Frontal cortex (tissue), 4 donors: ENCODE results near the gene TMEM272. TPM values are rescaled to one million over a fixed set of nuclear protein-coding genes. Genes with fewer than 3 reads are reported as not detected.
A peak's percentile ranks its signal among the peaks of the same experiment; 100 is the strongest.

Source experiments
- DNase-seq, 2 donors: peaks; one replicate each; pipeline ENCODE4 v3.0.0; 2012; ENCODE audit warnings: low spot score in 2 of 2
- FAIRE-seq: peaks from 2 replicates; lab custom pipeline; 2012; peaks lifted over from hg19 to GRCh38; lab: Jason Lieb, UNC
- total RNA-seq: library from RNA; depleted of rRNA; stranded (reverse); fragments of >200 nt; gene quantifications from one replicate; pipeline ENCODE4 v1.2.3, GENCODE V29; 2014
- donor health status: control.
- donor health status: control.
- donor health status: control.

Gene TMEM272
- total RNA-seq, 1 donor from 2014 or later = 1.6 TPM

DNA sequence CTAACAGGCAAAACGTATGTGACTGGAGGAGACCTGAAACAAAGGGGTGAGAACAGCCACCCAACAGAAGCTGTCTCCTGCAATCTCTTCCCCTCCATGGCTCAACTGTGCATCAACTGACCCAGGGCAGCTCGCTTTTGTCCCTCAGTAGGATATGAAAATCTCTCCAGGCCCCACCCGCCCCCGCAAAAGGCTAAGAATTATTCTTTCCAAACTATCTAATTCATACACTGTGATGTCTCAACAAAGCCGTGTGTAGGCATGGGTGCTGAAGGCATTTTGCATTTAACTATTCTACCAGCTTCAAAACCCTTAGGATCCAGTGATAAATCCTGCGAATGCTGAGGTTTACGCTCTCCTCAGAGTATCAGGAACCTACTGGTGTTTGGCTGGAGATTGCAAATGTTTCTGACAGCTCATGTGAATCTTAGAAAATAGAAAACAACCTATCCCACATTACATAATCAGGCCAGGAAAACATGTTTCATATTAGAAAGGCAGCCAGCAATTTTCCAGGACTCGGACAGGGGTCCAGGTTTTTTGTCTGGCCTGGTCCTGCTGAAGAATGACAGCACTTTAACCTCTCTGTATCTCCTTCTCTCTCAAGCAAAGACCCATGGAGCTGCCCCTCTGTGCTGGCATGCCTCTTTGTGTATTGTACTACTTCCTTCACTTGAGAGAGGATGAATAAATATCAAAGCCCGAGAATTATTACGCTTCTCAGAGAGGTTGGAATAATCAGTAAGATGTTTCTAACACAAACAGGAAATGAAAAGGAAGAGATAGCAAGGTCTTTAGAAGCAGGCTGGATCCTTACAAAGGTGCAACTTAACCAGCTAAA, 58.3 kb downstream of the TMEM272 start:
- DNase-seq (no peak), FAIRE-seq (no peak)

DNA sequence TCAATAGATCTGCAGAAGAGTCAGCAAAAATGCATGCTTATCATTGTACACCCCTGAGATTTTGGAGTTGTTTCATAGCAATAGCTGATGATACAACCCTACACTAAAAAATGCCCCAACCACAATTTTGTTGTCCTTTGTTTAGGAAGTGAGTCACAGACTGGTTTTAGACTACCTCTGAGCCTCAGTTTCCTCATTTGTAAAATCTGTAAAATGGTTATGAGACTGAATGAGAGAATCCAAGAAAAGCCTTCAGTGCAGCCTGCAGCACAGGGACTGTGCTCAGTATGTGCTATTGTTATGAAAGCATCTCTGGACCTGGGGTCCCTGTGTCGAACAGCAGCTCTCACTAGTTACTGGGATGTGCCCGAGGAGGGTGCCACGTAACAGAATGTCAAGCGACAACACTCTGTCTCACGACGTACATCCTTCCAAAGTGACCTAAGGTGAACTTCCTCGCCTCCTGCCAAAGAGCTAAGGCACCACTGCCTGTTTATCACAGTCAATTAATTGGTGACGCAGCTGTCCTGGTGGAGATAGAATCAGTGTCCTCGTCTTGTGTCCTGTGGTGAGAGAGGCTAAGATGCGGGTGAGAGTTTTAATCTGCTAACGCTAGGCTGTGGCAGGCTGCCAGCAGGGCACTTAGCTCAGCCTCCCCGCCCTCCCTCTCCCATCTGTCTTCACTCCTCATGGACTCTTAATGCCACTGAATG, 59.1 kb downstream of the TMEM272 start:
- FAIRE-seq = no peak
- DNase-seq = peak in 1 of 2 donors; percentile 34

GRCh38 chr13:51784097-51784496, 60.9 kb downstream of the TMEM272 start:
- FAIRE-seq (no peak), DNase-seq (no peak)

- no peak for FAIRE-seq
- no peak for DNase-seq
These were observed 61.4 kb downstream of the TMEM272 start for GRCh38 chr13:51783428-51784094.

DNA sequence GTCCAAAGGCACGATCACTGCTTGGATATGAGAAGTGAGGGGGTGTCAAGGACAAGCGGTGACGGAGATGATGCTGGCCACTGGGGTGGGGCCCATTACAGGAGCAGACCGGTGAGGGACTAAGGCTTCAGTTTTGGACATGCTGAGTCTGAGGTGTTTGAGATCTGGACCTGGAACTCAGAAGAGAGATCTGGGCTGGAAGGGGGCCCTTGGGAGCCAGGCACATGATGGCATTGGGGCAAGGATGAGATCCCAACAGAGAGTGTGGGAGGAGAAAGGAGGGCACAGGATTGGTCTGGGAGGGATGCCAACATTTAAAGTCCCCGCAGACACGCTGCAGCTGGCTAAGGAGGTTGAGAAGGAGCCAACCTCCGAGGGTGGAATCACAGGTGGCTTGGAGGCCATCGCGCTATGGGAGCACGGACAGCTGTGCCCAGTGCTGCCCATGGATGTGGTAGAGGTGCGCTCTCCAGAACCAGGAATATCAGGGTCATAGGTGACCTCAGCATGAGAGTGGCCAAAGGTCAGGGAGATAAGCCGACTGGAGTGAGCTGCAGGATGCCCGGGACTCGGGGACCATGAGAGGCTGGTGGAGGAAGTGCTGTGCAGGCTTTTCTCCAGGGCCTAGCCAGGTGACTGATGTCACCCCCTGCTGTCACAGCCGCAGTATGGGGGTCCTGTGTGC, 62.8 kb downstream of the TMEM272 start:
- FAIRE-seq = no peak

DNA sequence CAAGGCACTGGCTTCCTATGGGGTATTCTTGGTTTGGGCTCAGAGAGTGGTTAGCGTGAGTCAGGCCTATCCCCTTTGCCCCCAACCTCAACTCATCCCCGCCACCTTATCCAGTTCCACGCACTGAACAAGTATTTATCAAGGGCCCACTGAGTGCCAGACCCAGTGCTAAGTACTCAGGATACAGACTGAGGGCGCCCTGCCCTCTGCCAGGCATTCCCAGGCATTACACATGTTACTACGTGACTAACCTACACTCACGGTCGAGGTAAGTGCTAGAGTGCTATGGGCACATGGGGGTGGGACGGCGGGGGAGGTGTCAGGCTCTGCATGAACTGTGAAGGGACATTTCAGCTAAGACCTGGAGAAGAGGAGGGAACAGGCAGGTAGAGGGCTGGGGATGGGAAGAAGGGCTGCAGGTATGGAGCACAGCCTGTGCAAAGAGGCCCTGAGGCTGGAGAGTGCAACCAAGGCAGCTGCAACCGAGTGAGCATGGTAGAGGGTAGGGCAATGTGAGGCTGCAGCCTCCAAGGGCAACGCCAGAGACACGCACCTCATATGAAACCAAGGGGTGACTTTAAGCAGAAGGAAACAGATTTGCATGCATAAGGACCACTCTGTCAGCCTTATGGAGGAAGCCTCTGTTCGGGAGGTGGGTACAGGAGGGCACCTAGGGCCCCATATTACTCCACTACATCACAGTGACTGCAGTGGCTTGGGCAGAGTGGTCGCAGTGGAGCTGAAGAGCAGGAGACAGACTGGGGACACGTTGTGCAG, 63.5 kb downstream of the TMEM272 start:
- DNase-seq = no peak
- no peak for FAIRE-seq

More for the DNA sequence above, 62.8 kb downstream of the TMEM272 start:
- DNase-seq = no peak

GRCh38 chr13:51780099-51780498, 64.9 kb downstream of the TMEM272 start:
- FAIRE-seq (no peak), DNase-seq (no peak)

GRCh38 chr13:51778392-51778791, 66.6 kb downstream of the TMEM272 start:
- FAIRE-seq (no peak), DNase-seq (no peak)

DNA sequence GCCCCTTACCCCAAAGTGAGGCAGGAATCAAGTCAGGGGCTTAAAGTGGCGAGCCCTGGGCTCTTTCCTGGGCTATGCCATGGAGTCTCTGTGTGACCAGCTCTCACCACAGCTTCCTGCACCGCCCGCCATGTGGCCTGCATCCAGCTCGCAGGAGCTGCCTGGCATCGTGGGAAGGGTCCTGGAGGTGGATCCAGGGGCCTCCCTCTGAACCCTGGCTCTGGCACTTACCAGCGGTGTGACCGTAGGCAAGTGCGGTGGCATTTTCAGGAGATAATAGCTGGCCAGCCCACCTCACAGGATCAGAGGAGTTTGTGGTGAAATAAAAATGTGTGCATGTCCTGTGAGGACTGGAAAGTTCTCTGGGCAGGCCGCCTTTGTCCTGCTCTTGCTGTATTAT, 67.1 kb downstream of the TMEM272 start:
- FAIRE-seq = no peak
- DNase-seq = no peak

DNA sequence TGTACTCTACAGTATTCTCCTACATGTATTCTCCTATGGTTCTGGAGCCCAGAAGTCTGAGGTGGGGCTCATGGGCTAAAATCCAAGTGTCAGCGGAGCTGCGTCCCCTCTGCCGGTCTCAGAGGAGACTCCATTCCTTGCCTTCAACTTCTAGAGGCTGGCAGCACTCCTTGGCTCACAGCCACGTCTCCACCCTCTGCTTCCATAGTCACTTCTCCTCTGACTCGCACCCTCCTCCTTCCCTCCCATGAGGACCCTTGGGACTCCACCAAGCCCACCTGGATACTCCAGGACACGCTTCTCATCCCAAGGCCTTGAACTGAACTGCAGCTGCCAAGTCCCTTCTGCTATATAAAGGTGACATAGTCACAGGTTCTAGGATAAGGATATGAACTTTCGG, 68.8 kb downstream of the TMEM272 start:
- DNase-seq (no peak), FAIRE-seq (no peak)

- no peak for DNase-seq
- no peak for FAIRE-seq
These were observed 71.5 kb downstream of the TMEM272 start for GRCh38 chr13:51773515-51773914.

DNA sequence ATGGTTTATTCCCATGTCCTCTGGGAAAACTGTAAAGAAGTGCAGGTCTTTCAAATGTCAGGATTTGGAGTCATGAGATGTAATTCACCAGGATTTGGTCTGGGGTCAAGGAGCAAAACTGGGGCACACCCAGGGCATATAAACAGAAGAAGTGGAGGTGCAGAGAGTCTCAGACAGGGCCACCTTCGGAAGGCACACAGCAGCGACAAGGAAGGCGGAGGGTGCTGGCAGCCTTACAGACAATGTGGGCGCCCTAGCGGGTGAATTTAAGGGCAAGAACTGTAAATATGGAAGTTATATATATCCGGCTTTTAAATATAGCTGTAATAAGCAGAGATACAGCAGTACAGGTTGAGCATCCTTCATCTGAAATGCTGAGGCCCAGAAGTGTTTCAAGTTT, 72.2 kb downstream of the TMEM272 start:
- DNase-seq (no peak), FAIRE-seq (no peak)

- no peak for DNase-seq
- no peak for FAIRE-seq
These were observed 72.9 kb downstream of the TMEM272 start for GRCh38 chr13:51772105-51772455.

DNA sequence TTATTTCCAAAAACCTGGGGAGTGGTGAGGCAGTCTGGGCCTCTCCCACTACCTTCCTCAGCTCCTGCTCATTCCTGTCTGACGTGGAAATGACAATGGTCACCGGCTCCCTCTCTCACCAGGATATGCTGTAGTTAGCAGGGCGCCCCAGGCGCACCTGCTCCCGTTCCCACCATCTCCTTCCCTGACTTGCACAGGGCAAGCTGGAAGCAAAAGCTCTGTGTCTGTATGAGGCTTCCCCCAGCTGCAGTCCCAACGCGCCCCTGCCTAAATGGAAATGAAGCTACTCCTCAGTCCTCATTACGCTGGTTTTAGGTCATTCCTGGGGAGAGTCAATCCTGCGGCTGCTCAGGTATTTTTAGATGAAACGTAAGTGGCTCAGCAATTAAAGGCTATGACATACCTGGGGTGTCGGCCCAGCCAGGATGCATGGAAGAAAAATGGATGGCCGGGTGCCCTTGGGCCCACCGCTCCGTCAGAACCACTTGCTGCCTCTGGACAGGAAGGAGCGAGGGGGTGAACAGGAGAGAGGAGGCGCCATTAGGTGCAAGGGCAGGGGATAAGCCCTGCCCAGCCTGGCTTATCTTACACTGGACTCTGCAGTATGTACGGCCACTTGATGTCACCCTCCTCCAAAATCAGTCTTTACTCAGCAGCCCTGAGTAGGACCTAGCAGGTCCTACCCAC, 73.4 kb downstream of the TMEM272 start:
- DNase-seq (no peak), FAIRE-seq (no peak)

DNA sequence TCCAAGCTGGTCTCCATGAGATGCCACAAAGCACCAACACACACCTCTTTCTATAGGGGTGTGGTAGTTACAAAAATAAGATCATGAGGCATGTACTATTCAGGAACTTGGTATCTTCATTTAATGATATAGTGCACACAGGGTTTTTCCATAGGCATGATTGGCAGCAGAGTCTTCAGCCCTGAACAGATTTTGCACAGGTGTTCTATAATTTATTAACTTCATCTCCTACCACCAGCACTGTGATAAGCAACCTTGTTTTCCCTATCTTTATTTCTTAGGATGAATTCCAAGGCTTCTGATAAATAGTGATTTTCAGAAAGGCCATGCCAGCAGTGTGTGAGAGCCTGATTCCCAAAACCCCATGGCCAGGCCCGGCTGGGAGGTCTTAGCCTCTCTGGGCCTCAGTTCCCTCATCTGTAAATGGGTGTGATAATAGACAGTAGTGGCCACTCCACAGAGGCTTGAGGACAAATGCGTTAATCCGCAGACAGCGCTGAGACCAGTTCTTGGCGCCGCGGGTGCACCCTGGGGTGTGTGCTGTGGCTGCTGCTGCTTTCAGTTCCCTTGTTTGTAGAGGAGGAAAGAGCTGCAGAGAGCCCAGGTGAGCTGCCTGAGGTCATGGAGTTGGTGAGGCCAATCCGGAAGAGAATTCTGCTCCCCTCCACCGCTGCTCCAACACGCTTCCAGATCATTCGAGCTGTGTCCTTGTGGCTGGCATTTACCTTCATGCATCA, 74.1 kb downstream of the TMEM272 start:
- no peak for DNase-seq
- no peak for FAIRE-seq

- DNase-seq (no peak), FAIRE-seq (no peak)
These were observed 74.8 kb downstream of the TMEM272 start for GRCh38 chr13:51770160-51770559.

DNA sequence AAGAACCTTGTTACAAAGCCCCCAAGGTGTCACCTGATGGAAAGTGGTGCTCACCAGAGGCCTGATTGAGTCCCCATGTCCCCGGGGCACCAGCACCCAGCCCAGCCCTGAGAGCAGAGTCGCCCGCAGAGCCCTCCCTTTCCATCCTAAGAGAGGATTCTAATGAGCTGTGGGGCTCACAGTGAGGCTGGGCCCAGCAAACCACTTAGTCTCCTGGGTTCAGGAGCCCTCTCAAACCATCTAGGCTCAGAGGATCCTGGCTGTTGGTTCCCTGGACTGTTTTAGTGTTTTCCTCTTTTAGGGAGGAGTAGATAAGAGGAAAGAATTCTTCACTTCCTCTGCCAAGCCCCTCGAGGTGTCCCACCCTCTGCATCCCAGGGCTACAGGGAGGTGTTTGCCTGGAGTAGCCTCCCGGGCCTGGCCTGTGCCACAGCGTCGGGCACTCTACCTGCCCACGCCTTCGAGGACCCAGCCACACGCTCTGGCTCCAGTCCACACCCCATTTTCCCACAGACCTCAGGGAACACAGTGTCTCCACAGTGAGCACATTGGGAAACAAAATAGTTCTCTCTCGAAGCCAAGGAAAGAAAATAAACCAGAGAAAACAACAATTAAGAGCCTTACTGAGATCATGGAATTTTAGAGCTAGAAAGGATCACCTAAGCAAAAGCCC, 75.4 kb downstream of the TMEM272 start:
- DNase-seq (no peak), FAIRE-seq (no peak)

GRCh38 chr13:51768976-51769375, 76.0 kb downstream of the TMEM272 start:
- no peak for DNase-seq
- FAIRE-seq = no peak
